Hematopoietic multipotent progenitor cell treated with erythropoietin and hydrocortisone succinate and interleukin-3 and kit ligand, for 4 days (in vitro differentiated cells): ENCODE measurements around the gene FGF14.
"Not testable (repeated sequence)": the region's sequence is repeated elsewhere in the genome, so short reads cannot be mapped to it uniquely, and the experiment has no call there.

Experiments
- DNase-seq: peaks from one replicate; pipeline ENCODE4 v3.0.0-alpha.2; 2015

The FGF14 gene

DNA sequence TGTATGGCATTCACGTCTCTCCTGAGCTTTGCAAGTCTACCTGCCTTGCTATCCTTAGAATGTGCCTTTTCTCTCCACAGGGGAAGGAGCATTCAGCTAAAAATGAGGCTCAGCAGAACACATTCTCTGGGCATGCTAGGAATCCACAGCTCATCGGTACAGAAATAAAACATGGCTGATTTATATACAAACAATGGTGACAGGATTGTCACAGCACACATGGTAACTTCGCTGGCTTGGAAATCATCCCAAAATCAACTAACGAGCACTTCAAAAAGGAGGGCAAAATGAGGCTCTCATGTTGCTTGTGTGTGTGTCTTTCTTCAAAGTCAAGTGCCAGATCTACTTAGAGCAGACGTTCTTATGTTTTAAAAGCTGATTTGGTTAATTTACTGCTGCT is 373.0 kb downstream of the FGF14 start:
- DNase-seq: no peak

- no peak for DNase-seq
These were observed 373.6 kb downstream of the FGF14 start for GRCh38 chr13:102028206-102028605.

- DNase-seq: no peak
These were observed 380.1 kb downstream of the FGF14 start for GRCh38 chr13:102021777-102022176.

- DNase-seq: no peak
These were observed 381.1 kb downstream of the FGF14 start for GRCh38 chr13:102020611-102021216.

DNA sequence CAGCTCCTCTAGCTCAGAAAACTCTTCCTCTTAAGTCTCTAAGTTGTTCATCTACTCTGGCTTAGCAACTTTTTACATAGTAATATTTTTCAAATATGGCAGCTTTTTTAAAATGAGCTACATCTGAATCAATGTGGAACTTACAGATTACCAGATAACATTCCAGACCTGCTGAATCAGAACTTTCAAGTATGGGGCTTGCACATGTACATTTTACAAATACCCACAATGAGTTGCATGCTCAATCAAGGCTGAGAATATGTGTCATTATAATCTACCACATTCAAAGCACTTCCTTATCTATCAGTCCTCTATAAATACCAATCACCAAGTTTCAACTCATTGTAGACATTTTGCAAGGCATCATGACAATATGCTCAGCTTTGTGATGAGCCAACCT is 383.1 kb downstream of the FGF14 start:
- no peak for DNase-seq

- peak; percentile 1 for DNase-seq
These were observed 384.6 kb downstream of the FGF14 start for GRCh38 chr13:102017248-102017647.

- no peak for DNase-seq
These were observed 389.3 kb downstream of the FGF14 start for GRCh38 chr13:102012299-102013293.

- not testable (repeated sequence) for DNase-seq
These were observed 390.4 kb downstream of the FGF14 start for GRCh38 chr13:102011455-102011854.

DNA sequence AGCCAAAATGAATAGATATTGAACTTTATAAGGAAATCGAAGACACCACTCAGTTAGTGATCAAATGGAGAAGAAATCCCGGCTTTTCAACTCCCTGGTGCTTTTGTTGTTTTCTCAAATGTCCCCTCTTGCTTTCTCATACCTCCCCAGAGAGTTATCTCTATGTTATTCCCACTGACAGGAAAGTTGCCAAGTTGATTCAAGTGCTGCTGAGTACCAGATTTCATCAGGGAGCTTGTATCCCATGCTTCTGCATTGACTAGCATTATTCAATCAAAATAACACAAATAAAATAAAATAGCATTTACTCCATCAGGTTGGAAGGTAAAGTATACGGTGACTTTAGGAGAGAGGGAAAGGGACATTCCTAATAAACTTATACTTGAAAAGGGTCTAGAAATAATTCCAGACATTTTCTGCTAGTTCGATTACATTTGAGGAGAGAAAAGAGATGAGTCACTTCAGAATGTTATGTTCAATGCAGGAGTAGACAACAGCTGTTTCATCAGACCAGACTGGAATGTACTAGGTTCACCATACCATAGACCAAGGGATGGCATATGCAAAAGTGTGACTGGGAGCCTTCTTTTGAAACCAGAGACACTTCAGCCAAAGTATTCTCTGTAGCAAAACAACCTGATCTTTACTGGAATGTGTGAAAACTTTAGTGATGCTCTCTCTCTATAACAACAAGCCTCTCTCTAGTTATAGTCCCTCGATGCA is 397.8 kb downstream of the FGF14 start:
- no peak for DNase-seq

GRCh38 chr13:102002287-102002686 is 399.6 kb downstream of the FGF14 start:
- no peak for DNase-seq

- no peak for DNase-seq
These were observed 401.1 kb downstream of the FGF14 start for GRCh38 chr13:102000764-102001163.

DNA sequence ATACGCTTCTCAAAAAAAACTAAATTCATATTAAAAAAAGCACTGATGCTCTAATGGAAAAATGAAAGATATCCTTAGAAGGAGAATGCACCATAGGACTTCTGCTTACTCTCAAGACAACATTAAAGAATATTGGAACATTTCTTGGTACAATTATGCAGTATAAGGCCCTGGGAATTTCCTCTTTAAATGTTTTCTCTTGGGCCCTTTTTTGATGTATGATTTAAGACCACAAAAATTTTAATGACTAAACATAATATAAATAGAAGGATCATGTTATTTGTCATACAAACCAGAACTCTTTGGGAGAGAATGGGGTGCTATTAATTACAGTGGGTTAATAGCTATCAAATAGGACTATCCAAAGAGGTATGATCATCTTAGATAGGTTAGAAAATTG is 403.7 kb downstream of the FGF14 start:
- DNase-seq: no peak

GRCh38 chr13:101996954-101997353 is 404.9 kb downstream of the FGF14 start:
- DNase-seq: no peak

DNA sequence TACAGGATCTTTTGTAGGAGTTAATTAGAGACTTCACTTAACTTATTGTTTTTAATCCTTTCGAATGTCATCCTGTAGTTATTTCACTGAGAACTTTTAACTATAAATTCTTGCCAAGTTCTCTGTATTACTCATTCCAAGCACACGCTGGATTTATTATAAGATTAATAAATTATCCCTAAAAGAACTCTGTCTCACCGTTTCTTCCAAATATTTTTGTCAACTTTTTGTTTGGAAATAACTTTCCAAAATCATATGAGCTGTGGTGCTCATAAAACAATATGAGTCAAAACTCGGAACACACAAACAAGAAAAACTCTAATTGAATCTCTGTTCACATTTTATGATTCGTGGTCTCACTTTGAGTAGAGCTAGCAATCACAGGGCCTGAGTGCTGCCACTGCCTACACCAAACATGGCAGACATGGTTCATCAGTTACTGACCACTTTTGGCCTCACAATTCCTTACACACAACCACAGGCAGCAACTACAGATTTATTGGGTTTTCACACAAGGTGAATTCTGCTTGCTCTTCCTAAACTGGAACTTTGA is 412.0 kb downstream of the FGF14 start:
- DNase-seq: no peak

DNA sequence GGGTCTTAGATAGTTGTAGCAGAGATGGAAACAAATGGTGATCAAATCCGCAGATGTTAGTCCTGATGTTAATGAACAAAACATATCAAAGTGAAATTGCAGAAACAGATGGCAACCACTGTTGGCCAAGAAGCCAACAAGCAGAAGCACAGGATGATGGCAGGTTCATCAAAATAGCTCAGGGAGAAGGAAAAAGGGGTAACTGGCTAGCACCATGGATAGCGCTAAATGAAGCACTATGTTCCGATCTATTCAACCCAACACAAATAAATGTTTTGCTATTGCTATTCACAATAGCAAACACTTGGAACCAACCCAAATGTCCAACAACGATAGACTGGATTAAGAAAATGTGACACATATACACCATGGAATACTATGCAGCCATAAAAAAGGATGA is 413.7 kb downstream of the FGF14 start:
- DNase-seq: peak; percentile 0

- no peak for DNase-seq
These were observed 415.5 kb downstream of the FGF14 start for GRCh38 chr13:101986316-101986715.

GRCh38 chr13:101985321-101985720 is 416.5 kb downstream of the FGF14 start:
- DNase-seq: no peak

DNA sequence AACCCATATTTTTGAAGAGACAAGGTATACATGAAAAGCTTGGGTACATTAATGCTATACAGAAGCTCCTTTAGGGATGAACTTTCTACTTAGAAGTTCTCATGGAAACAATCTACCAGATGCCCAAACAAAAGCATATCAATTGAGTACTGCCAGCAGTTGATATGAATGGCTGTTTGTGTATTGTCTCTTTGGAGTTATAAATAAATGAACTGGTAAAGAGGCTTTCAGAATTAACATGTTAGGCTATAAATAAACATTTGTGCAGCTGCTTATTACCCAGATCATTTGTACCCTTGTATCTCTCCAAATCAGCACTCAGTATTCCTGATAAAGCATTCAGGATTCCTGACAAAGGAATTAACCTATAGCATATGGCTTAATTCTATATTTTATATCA is 418.9 kb downstream of the FGF14 start:
- no peak for DNase-seq

GRCh38 chr13:101979825-101980224 is 422.0 kb downstream of the FGF14 start:
- DNase-seq: no peak

- DNase-seq: no peak
These were observed 423.1 kb downstream of the FGF14 start for GRCh38 chr13:101978552-101979315.

DNA sequence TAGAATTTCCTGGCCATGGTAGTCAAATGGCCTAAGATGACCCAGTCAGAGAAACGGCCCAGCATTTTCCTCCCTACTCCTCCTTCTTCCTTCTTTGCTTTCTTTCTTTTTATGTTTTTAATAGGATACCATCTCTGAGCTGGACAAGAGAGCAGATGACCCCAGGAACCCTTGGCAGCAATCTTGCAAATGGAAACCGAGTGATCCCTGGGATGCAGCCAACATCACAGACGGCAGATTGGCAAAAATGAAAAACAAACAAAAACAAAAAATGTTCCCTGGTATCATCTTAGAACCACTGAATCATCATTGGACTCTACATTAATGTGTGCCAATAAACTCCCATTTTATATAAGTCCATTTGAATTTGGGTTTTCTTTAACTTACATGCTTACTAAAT is 424.4 kb downstream of the FGF14 start:
- no peak for DNase-seq

DNA sequence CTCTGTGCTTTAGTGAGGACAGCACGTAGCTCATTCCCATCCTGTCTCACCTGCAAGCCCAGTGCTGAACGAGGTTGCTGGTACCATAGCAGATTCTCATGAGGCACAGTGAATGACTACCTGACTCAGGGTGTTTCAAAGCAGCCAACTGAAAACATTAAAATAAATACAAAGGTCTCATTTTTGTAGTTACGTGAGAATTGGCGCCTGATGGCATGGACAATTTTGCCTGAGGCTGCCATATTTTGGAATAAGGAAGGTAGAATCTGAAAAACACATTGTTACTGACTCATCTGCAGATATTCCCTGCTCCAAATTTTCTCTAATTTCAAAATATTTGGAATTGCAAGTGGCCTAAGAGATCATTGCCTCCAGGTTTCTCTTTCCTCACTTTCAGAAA is 429.7 kb downstream of the FGF14 start:
- DNase-seq: no peak

- no peak for DNase-seq
These were observed 431.5 kb downstream of the FGF14 start for GRCh38 chr13:101970341-101970740.
